H1 (cell line): Measurements from ENCODE around the gene TSPAN5. TPM values are rescaled to one million over a fixed set of nuclear protein-coding genes. Genes with fewer than 3 reads are reported as not detected.

Experiments used
- CTCF ChIA-PET: fragments of 300-600 bp; sonication (Branson Sonifier 250); formaldehyde crosslinking; loops from one replicate; lab custom pipeline; 2021; ENCODE audit not compliant: partially characterized antibody; lab: Charles Lee
- POLR2A ChIA-PET: fragments of 300-600 bp; sonication (Branson Sonifier 250); formaldehyde crosslinking; loops from one replicate; lab custom pipeline; 2021; ENCODE audit warnings: inconsistent platforms; ENCODE audit not compliant: partially characterized antibody; lab: Charles Lee
- DNase-seq, 2 experiments: peaks; one replicate each; pipeline versions ENCODE4 v3.0.0 to v3.0.0-alpha.2; 2010 to 2022; ENCODE audit warnings: low spot score in 2 of 2, low read depth in 1 of 2, mixed read lengths in 1 of 2
- FAIRE-seq: peaks from 2 replicates; lab custom pipeline; 2011; peaks lifted over from hg19 to GRCh38; lab: Jason Lieb, UNC
- H2AFZ ChIP-seq: 2 replicates; pipeline ENCODE4 v1.8.1; 2012; ENCODE audit warnings: low read length, inconsistent platforms
- H2AK5ac ChIP-seq: 2 replicates; pipeline ENCODE4 v1.6.1; 2013; ENCODE audit warnings: low read depth, low read length
- H2BK120ac ChIP-seq: replicated peaks from 2 replicates; pipeline ENCODE3; 2013; ENCODE audit warnings: low read depth, low read length, inconsistent platforms
- H2BK12ac ChIP-seq: 2 replicates; pipeline ENCODE4 v1.6.1; 2013; ENCODE audit warnings: low read depth, low read length
- H2BK15ac ChIP-seq: 2 replicates; pipeline ENCODE4 v1.6.1; 2013; ENCODE audit warnings: low read length
- H2BK20ac ChIP-seq: 2 replicates; pipeline ENCODE4 v1.6.1; 2013; ENCODE audit warnings: low read length
- H2BK5ac ChIP-seq: 2 replicates; pipeline ENCODE4 v1.6.1; 2013; ENCODE audit warnings: low read depth, low read length
- H3K14ac ChIP-seq: 2 replicates; pipeline ENCODE4 v1.6.1; 2013; ENCODE audit warnings: inconsistent platforms; ENCODE audit not compliant: insufficient read length
- H3K18ac ChIP-seq: 2 replicates; pipeline ENCODE4 v1.6.1; 2013; ENCODE audit warnings: low read length; ENCODE audit errors: extremely low read depth
- H3K23ac ChIP-seq: 2 replicates; pipeline ENCODE4 v1.6.1; 2013; ENCODE audit warnings: inconsistent platforms; ENCODE audit not compliant: insufficient read length
- H3K23me2 ChIP-seq: 2 replicates; pipeline ENCODE4 v1.6.1; 2013; ENCODE audit warnings: low read depth, low read length
- H3K27ac ChIP-seq: 2 replicates; pipeline ENCODE4 v1.6.1; 2011; ENCODE audit warnings: low read depth, low read length, inconsistent platforms
- H3K27me3 ChIP-seq, 4 experiments: replicated peaks in 1 of 4; 1 replicate in 1 of 4; 2 replicates in 3 of 4; pipeline versions ENCODE4 v1.6.1 to v1.8.1; 2011 to 2013; ENCODE audit warnings: low read length in 3 of 4, mild to moderate bottlenecking in 3 of 4, inconsistent platforms in 2 of 4, mixed read lengths in 2 of 4, moderate library complexity in 1 of 4; ENCODE audit not compliant: control insufficient read depth in 3 of 4, insufficient read depth in 3 of 4; ENCODE audit errors: extremely low read depth in 1 of 4
- H3K36me3 ChIP-seq, 4 experiments: 2 replicates each; pipeline versions ENCODE4 v1.6.1 to v1.8.1; 2011 to 2013; ENCODE audit warnings: mild to moderate bottlenecking in 4 of 4, low read length in 3 of 4, moderate library complexity in 2 of 4, control low read depth in 1 of 4, inconsistent platforms in 1 of 4; ENCODE audit not compliant: insufficient read depth in 4 of 4, control insufficient read depth in 2 of 4
- H3K4ac ChIP-seq: replicated peaks from 2 replicates; pipeline ENCODE3; 2013; ENCODE audit warnings: low read length, low read depth, mixed read lengths, inconsistent platforms; ENCODE audit not compliant: insufficient read length
- H3K4me1 ChIP-seq, 4 experiments: replicated peaks in 1 of 4; 1 replicate in 1 of 4; 2 replicates in 3 of 4; pipeline versions ENCODE4 v1.6.1 to v1.8.1; 2011 to 2013; ENCODE audit warnings: low read length in 3 of 4, inconsistent platforms in 2 of 4, mixed read lengths in 1 of 4; ENCODE audit not compliant: insufficient read depth in 4 of 4, control insufficient read depth in 3 of 4
- H3K4me2 ChIP-seq, 2 experiments: 2 replicates each; pipeline versions ENCODE4 v1.6.1 to v1.8.1; 2011 to 2013; ENCODE audit warnings: low read depth in 2 of 2, low read length in 2 of 2, control low read depth in 1 of 2, inconsistent platforms in 1 of 2, mild to moderate bottlenecking in 1 of 2; ENCODE audit not compliant: insufficient read depth in 1 of 2
- H3K4me3 ChIP-seq, 4 experiments: fragments of 200-600, 300-600 bp in 1 of 4; sonication (generic), shearing (Covaris generic), sonication (Bioruptor Twin) in 1 of 4; 2 replicates each; pipeline versions ENCODE4 v1.5.1 to v1.8.1; 2011 to 2016; ENCODE audit warnings: low read length in 4 of 4, low read depth in 3 of 4, control low read depth in 2 of 4, inconsistent platforms in 2 of 4, mild to moderate bottlenecking in 2 of 4, mixed read lengths in 1 of 4, moderate library complexity in 1 of 4; ENCODE audit not compliant: insufficient read depth in 2 of 4; ENCODE audit errors: extremely low read depth in 1 of 4
- H3K56ac ChIP-seq: replicated peaks from 2 replicates; pipeline ENCODE3; 2013; ENCODE audit warnings: low read depth, mild to moderate bottlenecking, mixed read lengths, low read length, inconsistent platforms; ENCODE audit not compliant: insufficient read length
- H3K79me1 ChIP-seq: 2 replicates; pipeline ENCODE4 v1.6.1; 2013; ENCODE audit warnings: low read depth, low read length, control low read depth
- H3K79me2 ChIP-seq, 2 experiments: 2 replicates each; pipeline versions ENCODE4 v1.6.1 to v1.8.1; 2012 to 2013; ENCODE audit warnings: low read length in 2 of 2, mild to moderate bottlenecking in 2 of 2, inconsistent platforms in 1 of 2; ENCODE audit not compliant: insufficient read depth in 2 of 2, control insufficient read depth in 1 of 2
- H3K9ac ChIP-seq, 4 experiments: replicated peaks in 1 of 4; 1 replicate in 1 of 4; 2 replicates in 3 of 4; pipeline versions ENCODE4 v1.6.1 to v1.8.1; 2011 to 2013; ENCODE audit warnings: low read depth in 3 of 4, low read length in 3 of 4, control low read depth in 2 of 4, mild to moderate bottlenecking in 2 of 4, moderate library complexity in 2 of 4, inconsistent platforms in 1 of 4; ENCODE audit errors: extremely low read depth in 1 of 4
- H3K9me3 ChIP-seq, 2 experiments: 2 replicates each; pipeline versions ENCODE4 v1.6.1 to v1.8.1; 2012 to 2013; ENCODE audit warnings: mild to moderate bottlenecking in 2 of 2, moderate library complexity in 2 of 2, control low read depth in 1 of 2, inconsistent platforms in 1 of 2, low read depth in 1 of 2, low read length in 1 of 2, mixed read lengths in 1 of 2; ENCODE audit not compliant: insufficient read depth in 2 of 2
- H4K20me1 ChIP-seq, 2 experiments: replicated peaks in 1 of 2; 2 replicates each; pipeline versions ENCODE3 to v1.8.1; 2011 to 2013; ENCODE audit warnings: inconsistent platforms in 2 of 2, low read length in 2 of 2, mild to moderate bottlenecking in 1 of 2; ENCODE audit not compliant: insufficient read depth in 2 of 2, control insufficient read depth in 1 of 2
- H4K5ac ChIP-seq: 2 replicates; pipeline ENCODE4 v1.6.1; 2013; ENCODE audit warnings: low read length, low read depth, mixed read lengths, inconsistent platforms; ENCODE audit not compliant: insufficient read length
- H4K8ac ChIP-seq: 2 replicates; pipeline ENCODE4 v1.8.0; 2013; ENCODE audit warnings: mild to moderate bottlenecking, moderate library complexity, low read length, inconsistent platforms; ENCODE audit not compliant: insufficient read depth; ENCODE audit errors: extremely low read depth
- H4K91ac ChIP-seq: replicated peaks from 2 replicates; pipeline ENCODE3; 2013; ENCODE audit warnings: low read length, mixed read lengths, inconsistent platforms; ENCODE audit not compliant: insufficient read length
- CHD1 ChIP-seq: IDR thresholded peaks from 2 replicates; pipeline ENCODE4 v1.6.1; 2012; ENCODE audit warnings: low read depth, low read length, improper control_type of control experiment
- CREB1 ChIP-seq: IDR thresholded peaks from 2 replicates; pipeline ENCODE4 v1.6.1; 2012; ENCODE audit warnings: inconsistent platforms
- GTF2F1 ChIP-seq: IDR thresholded peaks from 2 replicates; pipeline ENCODE4 v1.6.1; 2012; ENCODE audit warnings: low read depth, low read length, improper control_type of control experiment, borderline replicate concordance
- JUN ChIP-seq: IDR thresholded peaks from 2 replicates; pipeline ENCODE4 v1.6.1; 2011; ENCODE audit warnings: low read depth, mild to moderate bottlenecking, improper control_type of control experiment, low read length
- NRF1 ChIP-seq: IDR thresholded peaks from 2 replicates; pipeline ENCODE4 v1.6.1; 2011; ENCODE audit warnings: mild to moderate bottlenecking, low read depth, low read length, improper control_type of control experiment
- RBBP5 ChIP-seq: IDR thresholded peaks from 2 replicates; pipeline ENCODE4 v1.7.1; 2012; ENCODE audit warnings: low read depth, mild to moderate bottlenecking, inconsistent platforms, low read length, moderate library complexity, borderline replicate concordance
- SIN3A ChIP-seq, 2 experiments: IDR thresholded peaks in 1 of 2; conservative IDR thresholded peaks in 1 of 2; 2 replicates each; pipeline ENCODE4 v1.6.1; 2011 to 2012; ENCODE audit warnings: low read length in 2 of 2, improper control_type of control experiment in 1 of 2, low read depth in 1 of 2, mild to moderate bottlenecking in 1 of 2
- SIRT6 ChIP-seq: IDR thresholded peaks from one replicate; pipeline ENCODE4 v1.7.1; 2012; ENCODE audit warnings: low read length, inconsistent platforms
- SP4 ChIP-seq: IDR thresholded peaks from 2 replicates; pipeline ENCODE4 v1.6.1; 2012; ENCODE audit warnings: low read length, inconsistent platforms
- TAF1 ChIP-seq: IDR thresholded peaks from 2 replicates; pipeline ENCODE4 v1.6.1; 2011; ENCODE audit warnings: mild to moderate bottlenecking, low read depth, low read length
- USF2 ChIP-seq: IDR thresholded peaks from 2 replicates; pipeline ENCODE4 v1.6.1; 2011; ENCODE audit warnings: low read length, improper control_type of control experiment
- WGBS, 2 experiments: shearing (Covaris generic) in 1 of 2; methylation state at CpG; one replicate each; pipeline versions ENCODE4 v1.1.6 to v1.1.7; 2013 to 2015; ENCODE audit warnings: low lambda C conversion rate in 2 of 2, mixed read lengths in 2 of 2, inconsistent platforms in 1 of 2, low coverage in 1 of 2, missing lambda C conversion rate in 1 of 2; ENCODE audit not compliant: insufficient replicate concordance in 2 of 2, insufficient coverage in 1 of 2, insufficient read length in 1 of 2; ENCODE audit errors: extremely low coverage in 1 of 2, missing lambda C conversion rate in 1 of 2; 5-methylcytosine and 5-hydroxymethylcytosine counted together
- polyA plus RNA-seq, 7 experiments: library from polyadenylated mRNA; depleted of rRNA in 3 of 7; stranded (reverse) in 5 of 7; unstranded in 2 of 7; fragments of >200 nt in 5 of 7; fragments of 200-250 nt in 2 of 7; gene quantifications; 1 replicate in 5 of 7; 2 replicates in 1 of 7; 4 replicates in 1 of 7; pipeline versions ENCODE4 v1.2.1 to v1.2.3, GENCODE V29; 2011 to 2013; ENCODE audit warnings: missing spikeins in 2 of 7, mixed read lengths in 2 of 7
- total RNA-seq: library from RNA; stranded (reverse); fragmentation: NEBNext Ultra II Directional; extraction: Animal tissue kit (Norgen Biotek cat#: 25700); gene quantifications from 2 replicates; pipeline ENCODE4 v1.2.1, GENCODE V29; 2021
- TF ChIP-seq, protein P1 (sequence below): IDR thresholded peaks from 2 replicates; pipeline ENCODE4 v1.6.1; 2011; ENCODE audit warnings: low read depth, mild to moderate bottlenecking, low read length; ENCODE audit not compliant: insufficient read depth

The TSPAN5 gene
- total and polyA plus RNA-seq, 2 of the 8 experiments (the other 6 are each of a cell fraction or from before 2014, with no cell fraction given) = 17.6 to 21.2 TPM

GRCh38 chr4:98625920-98626319 lies 32.5 kb downstream of the TSPAN5 start:
- H3K18ac ChIP-seq = no peak overlapping the region
- no peak overlapping the region for H3K4me2 ChIP-seq
- H3K9ac ChIP-seq = no peak overlapping the region
- H2BK120ac ChIP-seq = no peak overlapping the region
- no peaks in the 10 kb centered on the region for H3K36me3 ChIP-seq
- DNase-seq = no peak
- no peaks in the 10 kb centered on the region; the same call in 1 of the 2 replicates for H3K23me2 ChIP-seq
- peaks cover 0 to 27% of the 10 kb centered on the region in 2 experiments; a peak in 2 of 4 replicates for H3K79me2 ChIP-seq
- no peak overlapping the region for H2AFZ ChIP-seq
- H4K20me1 ChIP-seq = no peaks in the 10 kb centered on the region
- no peaks in the 10 kb centered on the region for H3K79me1 ChIP-seq
- FAIRE-seq = no peak
- no peaks in the 10 kb centered on the region for H3K27me3 ChIP-seq
- peaks cover 0 to 14% (median 3%) of the 10 kb centered on the region in 4 experiments; a peak in 5 of 7 replicates for H3K4me1 ChIP-seq
- no peak overlapping the region for H3K4ac ChIP-seq
- H3K56ac ChIP-seq = no peak overlapping the region
- ChIA-PET CTCF (no interaction called here), POLR2A (no interaction called here)
- H2BK20ac ChIP-seq = no peak overlapping the region
- H3K4me3 ChIP-seq = no peak overlapping the region
- 59% methylated on average over 2 of the region's 2 CpGs; no CpG with 5 or more reads in 1 of the 2 experiments for WGBS, 2 experiments
- H2BK15ac ChIP-seq = no peak overlapping the region
- no peaks in the 10 kb centered on the region for H3K9me3 ChIP-seq
- H2BK12ac ChIP-seq = no peak overlapping the region
- H4K8ac ChIP-seq = no peak overlapping the region
- no peak overlapping the region for H2AK5ac ChIP-seq
- no peak overlapping the region for H4K91ac ChIP-seq
- H3K27ac ChIP-seq = no peak overlapping the region
- no peak overlapping the region for H2BK5ac ChIP-seq
- no peak overlapping the region for H3K14ac ChIP-seq
- H3K23ac ChIP-seq = no peak overlapping the region
- H4K5ac ChIP-seq = no peak overlapping the region
- TF ChIP-seq GTF2F1 (no peak), CHD1 (no peak), SIRT6 (no peak), SP4 (no peak), JUN (no peak), SIN3A (conservative IDR thresholded peaks at IDR 0.05 in 1 of 2, IDR thresholded peaks at IDR 0.05 in 1 of 2; ENCODE audit: low read depth in 1 of 2, low read length in 2 of 2) (no peak), RBBP5 (no peak), USF2 (no peak), TAF1 (no peak), NRF1 (no peak), CREB1 (no peak)
- TF ChIP-seq, protein P1, sequence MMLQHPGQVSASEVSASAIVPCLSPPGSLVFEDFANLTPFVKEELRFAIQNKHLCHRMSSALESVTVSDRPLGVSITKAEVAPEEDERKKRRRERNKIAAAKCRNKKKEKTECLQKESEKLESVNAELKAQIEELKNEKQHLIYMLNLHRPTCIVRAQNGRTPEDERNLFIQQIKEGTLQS = no peak
